Esophagus squamous epithelium (tissue), 5 donors: ENCODE data around the gene PCK1. TPM values are rescaled to one million over a fixed set of nuclear protein-coding genes. Genes with fewer than 3 reads are reported as not detected.

Source experiments
- DNase-seq: peaks from one replicate; lab custom pipeline; 2025; lab: John Stamatoyannopoulos, UW
- H3K27ac ChIP-seq, 4 donors: fragments of 200-600 bp; sonication (generic); one replicate each; pipeline ENCODE4 v1.5.1; 2016 to 2019; ENCODE audit warnings: mild to moderate bottlenecking in 1 of 4
- H3K27me3 ChIP-seq, 4 donors: fragments of 200-600 bp; sonication (generic); 1 replicate in 3 of 4; 2 replicates in 1 of 4; pipeline versions ENCODE4 v1.5.1 to v1.6.0; 2017 to 2021; ENCODE audit warnings: antibody characterized with exemption in 1 of 4
- H3K36me3 ChIP-seq, 3 donors: fragments of 200-600 bp; sonication (generic); one replicate each; pipeline ENCODE4 v1.5.1; 2016 to 2019
- H3K4me1 ChIP-seq, 3 donors: fragments of 200-600 bp; sonication (generic); one replicate each; pipeline ENCODE4 v1.5.1; 2017 to 2019
- H3K4me3 ChIP-seq, 4 donors: fragments of 200-600 bp; sonication (generic); 1 replicate in 3 of 4; 2 replicates in 1 of 4; pipeline ENCODE4 v1.5.1; 2016 to 2019; ENCODE audit warnings: mild to moderate bottlenecking in 2 of 4, moderate library complexity in 1 of 4
- H3K9me3 ChIP-seq, 3 donors: fragments of 200-600 bp; sonication (generic); one replicate each; pipeline ENCODE4 v1.5.1; 2016 to 2019
- POLR2A ChIP-seq, 4 donors: fragments of 450-650 bp; IDR thresholded peaks; one replicate each; pipeline ENCODE4 v1.6.1; 2017; ENCODE audit warnings: antibody characterized with exemption in 4 of 4, mild to moderate bottlenecking in 4 of 4, moderate library complexity in 3 of 4
- WGBS, 2 donors: methylation state at CpG; one replicate each; pipeline ENCODE4 v1.1.5; 2018; 5-methylcytosine and 5-hydroxymethylcytosine counted together
- intact Hi-C: fragments of 100-400 bp; cut with DNase I; formaldehyde crosslinking; loops from one replicate; pipeline ENCODE4 v1.15.0; 2022
- total RNA-seq, 4 donors: library from RNA; depleted of rRNA; stranded (reverse); fragments of >200 nt; gene quantifications; one replicate each; pipeline ENCODE4 v1.1.0, GENCODE V29; 2016
- TF ChIP-seq, protein P1 (sequence below), 6 experiments: fragments of 450-650 bp in 4 of 6; fragments of 200-600 bp in 2 of 6; sonication (generic) in 2 of 6; IDR thresholded peaks; one replicate each; pipeline ENCODE4 v1.5.1; 2016 to 2019; ENCODE audit warnings: antibody characterized with exemption in 6 of 6, mild to moderate bottlenecking in 4 of 6, moderate library complexity in 4 of 6
- donor health status: DM: yes; HTN: yes; CAD: no.

PCK1 gene
- total RNA-seq, 4 donors from 2014 or later: 0.38 to 1.4 (median 0.65) TPM

DNA sequence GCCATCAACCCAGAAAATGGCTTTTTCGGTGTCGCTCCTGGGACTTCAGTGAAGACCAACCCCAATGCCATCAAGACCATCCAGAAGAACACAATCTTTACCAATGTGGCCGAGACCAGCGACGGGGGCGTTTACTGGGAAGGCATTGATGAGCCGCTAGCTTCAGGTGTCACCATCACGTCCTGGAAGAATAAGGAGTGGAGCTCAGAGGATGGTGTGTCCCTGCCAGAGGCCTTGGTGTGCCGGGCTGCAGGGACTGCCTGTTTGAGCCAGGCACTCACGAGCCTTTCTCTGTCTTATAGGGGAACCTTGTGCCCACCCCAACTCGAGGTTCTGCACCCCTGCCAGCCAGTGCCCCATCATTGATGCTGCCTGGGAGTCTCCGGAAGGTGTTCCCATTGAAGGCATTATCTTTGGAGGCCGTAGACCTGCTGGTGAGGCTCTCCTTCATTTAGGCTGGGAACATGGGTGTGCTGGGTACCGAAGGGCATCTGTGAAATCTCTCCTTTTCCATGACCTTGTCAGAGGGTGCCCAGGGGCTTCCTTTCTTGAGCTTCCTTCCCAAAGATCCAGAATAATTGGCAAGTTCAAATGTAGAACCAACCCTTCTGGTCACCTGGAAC is 3.4 kb downstream of the PCK1 start:
- no peaks in the 10 kb centered on the region for H3K36me3 ChIP-seq
- no peak overlapping the region for H3K27ac ChIP-seq
- H3K4me1 ChIP-seq: peaks cover 8 to 16% (median 9%) of the 10 kb centered on the region in 3 donors
- intact Hi-C loops: no loop called here
- H3K27me3 ChIP-seq: peaks cover 0 to 5% (median 0%) of the 10 kb centered on the region in 4 donors
- no peaks in the 10 kb centered on the region for H3K9me3 ChIP-seq
- TF ChIP-seq POLR2A (IDR thresholded peaks at IDR 0.05): no peak
- TF ChIP-seq, protein P1, sequence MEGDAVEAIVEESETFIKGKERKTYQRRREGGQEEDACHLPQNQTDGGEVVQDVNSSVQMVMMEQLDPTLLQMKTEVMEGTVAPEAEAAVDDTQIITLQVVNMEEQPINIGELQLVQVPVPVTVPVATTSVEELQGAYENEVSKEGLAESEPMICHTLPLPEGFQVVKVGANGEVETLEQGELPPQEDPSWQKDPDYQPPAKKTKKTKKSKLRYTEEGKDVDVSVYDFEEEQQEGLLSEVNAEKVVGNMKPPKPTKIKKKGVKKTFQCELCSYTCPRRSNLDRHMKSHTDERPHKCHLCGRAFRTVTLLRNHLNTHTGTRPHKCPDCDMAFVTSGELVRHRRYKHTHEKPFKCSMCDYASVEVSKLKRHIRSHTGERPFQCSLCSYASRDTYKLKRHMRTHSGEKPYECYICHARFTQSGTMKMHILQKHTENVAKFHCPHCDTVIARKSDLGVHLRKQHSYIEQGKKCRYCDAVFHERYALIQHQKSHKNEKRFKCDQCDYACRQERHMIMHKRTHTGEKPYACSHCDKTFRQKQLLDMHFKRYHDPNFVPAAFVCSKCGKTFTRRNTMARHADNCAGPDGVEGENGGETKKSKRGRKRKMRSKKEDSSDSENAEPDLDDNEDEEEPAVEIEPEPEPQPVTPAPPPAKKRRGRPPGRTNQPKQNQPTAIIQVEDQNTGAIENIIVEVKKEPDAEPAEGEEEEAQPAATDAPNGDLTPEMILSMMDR (IDR thresholded peaks at IDR 0.05): no peak
- WGBS, 2 donors: 86 to 91% methylated on average over 9 to 10 of the region's 14 CpGs
- no peak overlapping the region for H3K4me3 ChIP-seq
- DNase-seq: no peak

DNA sequence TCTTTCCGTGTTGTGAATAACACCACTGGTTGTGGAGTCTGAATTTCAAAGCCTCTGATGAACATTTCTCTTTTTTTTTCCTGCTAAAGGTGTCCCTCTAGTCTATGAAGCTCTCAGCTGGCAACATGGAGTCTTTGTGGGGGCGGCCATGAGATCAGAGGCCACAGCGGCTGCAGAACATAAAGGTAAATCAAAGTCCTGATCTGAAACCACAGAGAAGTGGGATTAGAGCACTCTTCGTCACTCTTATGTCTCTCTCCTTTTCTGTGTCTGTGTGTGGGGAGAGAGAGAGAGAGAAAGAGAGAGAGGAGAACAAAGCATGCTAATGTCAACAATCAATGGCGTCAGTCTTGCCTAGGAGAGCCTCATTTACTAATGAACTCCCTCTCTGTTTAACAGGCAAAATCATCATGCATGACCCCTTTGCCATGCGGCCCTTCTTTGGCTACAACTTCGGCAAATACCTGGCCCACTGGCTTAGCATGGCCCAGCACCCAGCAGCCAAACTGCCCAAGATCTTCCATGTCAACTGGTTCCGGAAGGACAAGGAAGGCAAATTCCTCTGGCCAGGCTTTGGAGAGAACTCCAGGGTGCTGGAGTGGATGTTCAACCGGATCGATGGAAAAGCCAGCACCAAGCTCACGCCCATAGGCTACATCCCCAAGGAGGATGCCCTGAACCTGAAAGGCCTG is 4.2 kb downstream of the PCK1 start:
- 86 to 93% methylated on average over 8 to 9 of the region's 11 CpGs for WGBS, 2 donors
- H3K27ac ChIP-seq: no peak overlapping the region
- intact Hi-C loops: no loop called here

DNA sequence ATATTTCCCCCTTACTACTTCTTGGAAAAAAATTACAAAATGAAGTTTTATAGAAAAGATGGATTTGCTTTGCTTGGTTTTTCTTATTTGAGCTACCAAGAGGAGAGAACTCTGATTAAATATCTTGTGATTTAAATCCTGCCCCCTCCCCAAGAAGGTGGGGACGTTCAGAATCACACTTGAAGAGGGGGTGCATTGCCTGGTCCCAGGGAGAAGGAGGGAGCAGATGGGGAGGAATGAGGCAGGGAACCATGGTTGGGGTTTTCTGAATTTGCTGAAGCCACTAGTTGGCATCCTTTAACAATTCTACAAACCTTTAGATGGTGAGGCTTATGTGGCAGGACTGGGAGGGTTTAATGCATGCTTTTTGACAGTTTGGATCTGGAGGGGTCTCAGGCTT is 5.5 kb downstream of the PCK1 start:
- no peak for DNase-seq
- Histone ChIP-seq H3K36me3 (no peaks in the 10 kb centered on the region), H3K27ac (no peak overlapping the region), H3K4me1 (peaks cover under 1 to 5% (median under 1%) of the 10 kb centered on the region in 3 donors), H3K9me3 (no peaks in the 10 kb centered on the region), H3K4me3 (no peak overlapping the region), H3K27me3 (peaks cover 0 to 5% (median 0%) of the 10 kb centered on the region in 4 donors)
- intact Hi-C loops: no loop called here
- 24 to 43% methylated on average over 1 of the region's 1 CpG for WGBS, 2 donors
- no peak for TF ChIP-seq POLR2A (IDR thresholded peaks at IDR 0.05)
- TF ChIP-seq, protein P1 (IDR thresholded peaks at IDR 0.05): no peak

More for the DNA sequence above, 4.2 kb downstream of the PCK1 start:
- TF ChIP-seq, protein P1 (IDR thresholded peaks at IDR 0.05): no peak
- no peak for TF ChIP-seq POLR2A (IDR thresholded peaks at IDR 0.05)
- no peaks in the 10 kb centered on the region for H3K9me3 ChIP-seq
- no peaks in the 10 kb centered on the region for H3K36me3 ChIP-seq
- peaks cover 8 to 16% (median 9%) of the 10 kb centered on the region in 3 donors for H3K4me1 ChIP-seq
- no peak overlapping the region for H3K4me3 ChIP-seq
- peaks cover 0 to 5% (median 0%) of the 10 kb centered on the region in 4 donors for H3K27me3 ChIP-seq
- DNase-seq: no peak

GRCh38 chr20:57566803-57567459 is 6.0 kb downstream of the PCK1 start:
- no peak overlapping the region for H3K4me3 ChIP-seq
- 57 to 67% methylated on average over 7 to 8 of the region's 10 CpGs for WGBS, 2 donors

More at GRCh38 chr20:57566803-57567459, 6.0 kb downstream of the PCK1 start:
- H3K27ac ChIP-seq: no peak overlapping the region
- DNase-seq: no peak
- H3K4me1 ChIP-seq: no peaks in the 10 kb centered on the region
- TF ChIP-seq POLR2A (IDR thresholded peaks at IDR 0.05): no peak
- TF ChIP-seq, protein P1 (IDR thresholded peaks at IDR 0.05): no peak
- intact Hi-C loops: no loop called here
- H3K36me3 ChIP-seq: no peaks in the 10 kb centered on the region
- peaks cover 0 to 5% (median 0%) of the 10 kb centered on the region in 4 donors for H3K27me3 ChIP-seq
- no peaks in the 10 kb centered on the region for H3K9me3 ChIP-seq
